ENCODE results near the gene RFX8.

RFX8 gene

GRCh38 chr2:101410114-101410513 is 64.8 kb downstream of the RFX8 start:
- in situ Hi-C loops (cut with HindIII; ENCODE audit: low pct_unique_long_range_greater_than_20kb, low sequenced_read_pairs), result no loop called here
- TF ChIP-seq JUND (IDR thresholded peaks at IDR 0.05; ENCODE audit: low read depth), result no peak
- no peak for DNase-seq (ENCODE audit: low read depth in 1 of 2, low spot score in 1 of 2)

GRCh38 chr2:101409699-101410098 is 65.2 kb downstream of the RFX8 start:
- DNase-seq (ENCODE audit: low read depth in 1 of 2, low spot score in 1 of 2), result no peak
- in situ Hi-C loops (cut with HindIII; ENCODE audit: low pct_unique_long_range_greater_than_20kb, low sequenced_read_pairs), result no loop called here
- no peak for TF ChIP-seq JUND (IDR thresholded peaks at IDR 0.05; ENCODE audit: low read depth)

- DNase-seq (ENCODE audit: low read depth in 1 of 2, low spot score in 1 of 2), result no peak
- in situ Hi-C loops (cut with HindIII; ENCODE audit: low pct_unique_long_range_greater_than_20kb, low sequenced_read_pairs), result no loop called here
- TF ChIP-seq JUND (IDR thresholded peaks at IDR 0.05; ENCODE audit: low read depth), result no peak
These were observed 66.0 kb downstream of the RFX8 start for GRCh38 chr2:101408925-101409324.

GRCh38 chr2:101405351-101405899 is 69.5 kb downstream of the RFX8 start:
- no peak for TF ChIP-seq JUND (IDR thresholded peaks at IDR 0.05; ENCODE audit: low read depth)
- DNase-seq (ENCODE audit: low read depth in 1 of 2, low spot score in 1 of 2), result no peak
- in situ Hi-C loops (cut with HindIII; ENCODE audit: low pct_unique_long_range_greater_than_20kb, low sequenced_read_pairs), result no loop called here

GRCh38 chr2:101403745-101404144 is 71.2 kb downstream of the RFX8 start:
- in situ Hi-C loops (cut with HindIII; ENCODE audit: low pct_unique_long_range_greater_than_20kb, low sequenced_read_pairs), result no loop called here
- no peak for TF ChIP-seq JUND (IDR thresholded peaks at IDR 0.05; ENCODE audit: low read depth)
- DNase-seq (ENCODE audit: low read depth in 1 of 2, low spot score in 1 of 2), result no peak

GRCh38 chr2:101402630-101403029 is 72.3 kb downstream of the RFX8 start:
- no peak for DNase-seq (ENCODE audit: low read depth in 1 of 2, low spot score in 1 of 2)
- no peak for TF ChIP-seq JUND (IDR thresholded peaks at IDR 0.05; ENCODE audit: low read depth)
- in situ Hi-C loops (cut with HindIII; ENCODE audit: low pct_unique_long_range_greater_than_20kb, low sequenced_read_pairs), result no loop called here

- TF ChIP-seq JUND (IDR thresholded peaks at IDR 0.05; ENCODE audit: low read depth), result no peak
- in situ Hi-C loops (cut with HindIII; ENCODE audit: low pct_unique_long_range_greater_than_20kb, low sequenced_read_pairs), result no loop called here
- DNase-seq (ENCODE audit: low read depth in 1 of 2, low spot score in 1 of 2), result no peak
These were observed 73.0 kb downstream of the RFX8 start for GRCh38 chr2:101401906-101402305.

- DNase-seq (ENCODE audit: low read depth in 1 of 2, low spot score in 1 of 2), result no peak
- in situ Hi-C loops (cut with HindIII; ENCODE audit: low pct_unique_long_range_greater_than_20kb, low sequenced_read_pairs), result no loop called here
- no peak for TF ChIP-seq JUND (IDR thresholded peaks at IDR 0.05; ENCODE audit: low read depth)
These were observed 73.6 kb downstream of the RFX8 start for GRCh38 chr2:101401326-101401665.

GRCh38 chr2:101400506-101401325 is 74.2 kb downstream of the RFX8 start:
- TF ChIP-seq JUND (IDR thresholded peaks at IDR 0.05; ENCODE audit: low read depth), result no peak
- DNase-seq (ENCODE audit: low read depth in 1 of 2, low spot score in 1 of 2), result no peak
- in situ Hi-C loops (cut with HindIII; ENCODE audit: low pct_unique_long_range_greater_than_20kb, low sequenced_read_pairs), result no loop called here

GRCh38 chr2:101400048-101400447 is 74.9 kb downstream of the RFX8 start:
- no peak for DNase-seq (ENCODE audit: low read depth in 1 of 2, low spot score in 1 of 2)
- in situ Hi-C loops (cut with HindIII; ENCODE audit: low pct_unique_long_range_greater_than_20kb, low sequenced_read_pairs), result no loop called here
- no peak for TF ChIP-seq JUND (IDR thresholded peaks at IDR 0.05; ENCODE audit: low read depth)

GRCh38 chr2:101399021-101399799 is 75.7 kb downstream of the RFX8 start:
- no peak for TF ChIP-seq JUND (IDR thresholded peaks at IDR 0.05; ENCODE audit: low read depth)
- no peak for DNase-seq (ENCODE audit: low read depth in 1 of 2, low spot score in 1 of 2)
- in situ Hi-C loops (cut with HindIII; ENCODE audit: low pct_unique_long_range_greater_than_20kb, low sequenced_read_pairs), result no loop called here

GRCh38 chr2:101398116-101398821 is 76.6 kb downstream of the RFX8 start:
- in situ Hi-C loops (cut with HindIII; ENCODE audit: low pct_unique_long_range_greater_than_20kb, low sequenced_read_pairs), result no loop called here
- no peak for TF ChIP-seq JUND (IDR thresholded peaks at IDR 0.05; ENCODE audit: low read depth)
- no peak for DNase-seq (ENCODE audit: low read depth in 1 of 2, low spot score in 1 of 2)
